Measurements from ENCODE around the gene MED12L. TPM values are rescaled to one million over a fixed set of nuclear protein-coding genes. Genes with fewer than 3 reads are reported as not detected.

Gene MED12L
- total and polyA plus RNA-seq, 9 of the 15 experiments (the other 6 are each of a cell fraction or from before 2014, with no cell fraction given), result not detected

- 1% methylated on average over 4 of the region's 4 CpGs for WGBS (ENCODE audit: insufficient coverage, low coverage, missing lambda C conversion rate)
- intact Hi-C loops (cut with micrococcal nuclease) (no loop called here), in situ Hi-C loops (cut with MboI) (loop anchor here (25.0 kb wide), 1 partner anchor 604 kb away; no protein-coding TSS in a partner anchor)
- DNase-seq (ENCODE audit: extremely low read depth in 1 of 4, low spot score in 3 of 4) (no peak), ATAC-seq (no peak), FAIRE-seq (no peak)
- Histone ChIP-seq H2AFZ (ENCODE audit: low read depth, low read length) (no peak overlapping the region), H3K9ac (ENCODE audit: insufficient read depth in 1 of 2, low read depth in 2 of 2, low read length in 2 of 2) (no peak overlapping the region), H3K9me1 (ENCODE audit: control insufficient read depth, insufficient read depth, low read length) (no peaks in the 10 kb centered on the region), H3K79me2 (ENCODE audit: control insufficient read depth, insufficient read depth, low read length) (no peaks in the 10 kb centered on the region), H3K4me1 (replicated peaks in 1 of 2; ENCODE audit: control insufficient read depth in 2 of 2, insufficient read depth in 2 of 2, low read length in 2 of 2) (no peaks in the 10 kb centered on the region), H3K4me2 (ENCODE audit: insufficient read depth, low read length) (no peak overlapping the region), H3K4me3 (no peak overlapping the region), H3K36me3 (ENCODE audit: control insufficient read depth, insufficient read depth, low read length) (no peaks in the 10 kb centered on the region), H4K20me1 (replicated peaks; ENCODE audit: control insufficient read depth, insufficient read depth, low read length) (no peaks in the 10 kb centered on the region), H3K27me3 (ENCODE audit: control insufficient read depth in 2 of 2, insufficient read depth in 2 of 2, low read length in 2 of 2) (peaks cover 5 to 14% of the 10 kb centered on the region in 2 experiments; a peak in 4 of 5 replicates), H3K27ac (ENCODE audit: extremely low read depth, low read depth, low read length) (no peak overlapping the region), H3K9me3 (replicated peaks; ENCODE audit: control insufficient read depth, insufficient read depth, low read depth, low read length) (no peaks in the 10 kb centered on the region)
- no TSS peak for BruUV-seq (replicated peaks)
- ChIA-PET POLR2A (no interaction called here), CTCF (ENCODE audit: low intra/inter-chr PET ratio) (no interaction called here)
- TF ChIP-seq, protein P1, sequence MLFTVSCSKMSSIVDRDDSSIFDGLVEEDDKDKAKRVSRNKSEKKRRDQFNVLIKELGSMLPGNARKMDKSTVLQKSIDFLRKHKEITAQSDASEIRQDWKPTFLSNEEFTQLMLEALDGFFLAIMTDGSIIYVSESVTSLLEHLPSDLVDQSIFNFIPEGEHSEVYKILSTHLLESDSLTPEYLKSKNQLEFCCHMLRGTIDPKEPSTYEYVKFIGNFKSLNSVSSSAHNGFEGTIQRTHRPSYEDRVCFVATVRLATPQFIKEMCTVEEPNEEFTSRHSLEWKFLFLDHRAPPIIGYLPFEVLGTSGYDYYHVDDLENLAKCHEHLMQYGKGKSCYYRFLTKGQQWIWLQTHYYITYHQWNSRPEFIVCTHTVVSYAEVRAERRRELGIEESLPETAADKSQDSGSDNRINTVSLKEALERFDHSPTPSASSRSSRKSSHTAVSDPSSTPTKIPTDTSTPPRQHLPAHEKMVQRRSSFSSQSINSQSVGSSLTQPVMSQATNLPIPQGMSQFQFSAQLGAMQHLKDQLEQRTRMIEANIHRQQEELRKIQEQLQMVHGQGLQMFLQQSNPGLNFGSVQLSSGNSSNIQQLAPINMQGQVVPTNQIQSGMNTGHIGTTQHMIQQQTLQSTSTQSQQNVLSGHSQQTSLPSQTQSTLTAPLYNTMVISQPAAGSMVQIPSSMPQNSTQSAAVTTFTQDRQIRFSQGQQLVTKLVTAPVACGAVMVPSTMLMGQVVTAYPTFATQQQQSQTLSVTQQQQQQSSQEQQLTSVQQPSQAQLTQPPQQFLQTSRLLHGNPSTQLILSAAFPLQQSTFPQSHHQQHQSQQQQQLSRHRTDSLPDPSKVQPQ (CRISPR knock-in tag; IDR thresholded peaks at IDR 0.05; ENCODE audit: borderline replicate concordance), result no peak
- no peak for TF ChIP-seq FOXO4 (CRISPR knock-in tag; IDR thresholded peaks at IDR 0.05)
- TF ChIP-seq, protein P2, sequence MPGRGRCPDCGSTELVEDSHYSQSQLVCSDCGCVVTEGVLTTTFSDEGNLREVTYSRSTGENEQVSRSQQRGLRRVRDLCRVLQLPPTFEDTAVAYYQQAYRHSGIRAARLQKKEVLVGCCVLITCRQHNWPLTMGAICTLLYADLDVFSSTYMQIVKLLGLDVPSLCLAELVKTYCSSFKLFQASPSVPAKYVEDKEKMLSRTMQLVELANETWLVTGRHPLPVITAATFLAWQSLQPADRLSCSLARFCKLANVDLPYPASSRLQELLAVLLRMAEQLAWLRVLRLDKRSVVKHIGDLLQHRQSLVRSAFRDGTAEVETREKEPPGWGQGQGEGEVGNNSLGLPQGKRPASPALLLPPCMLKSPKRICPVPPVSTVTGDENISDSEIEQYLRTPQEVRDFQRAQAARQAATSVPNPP (IDR thresholded peaks at IDR 0.05; ENCODE audit: borderline replicate concordance, insufficient read depth, insufficient read length), result no peak
- TF ChIP-seq EGR1 (conservative IDR thresholded peaks at IDR 0.05), result no peak
- no peak for TF ChIP-seq FOXK1 (CRISPR knock-in tag; IDR thresholded peaks at IDR 0.05; ENCODE audit: borderline replicate concordance)
- no peak for TF ChIP-seq KAT8 (IDR thresholded peaks at IDR 0.05; ENCODE audit: low read depth)
- no peak for TF ChIP-seq NUFIP1 (IDR thresholded peaks at IDR 0.05; ENCODE audit: partially characterized antibody)
- no peak for TF ChIP-seq BDP1 (IDR thresholded peaks at IDR 0.05; ENCODE audit: insufficient read depth, insufficient read length)
- TF ChIP-seq TOE1 (IDR thresholded peaks at IDR 0.05; ENCODE audit: borderline replicate concordance), result no peak
- TF ChIP-seq TOE1 (CRISPR knock-in tag; IDR thresholded peaks at IDR 0.05; ENCODE audit: borderline replicate concordance, low read depth), result no peak
Observed at GRCh38 chr3:151232991-151233390, 147.5 kb downstream of the MED12L start.

Measured in K562 (cell line).